HG03060 (cell line): Measurements from ENCODE around the gene GPATCH4.
"Not testable (repeated sequence)": the region's sequence is repeated elsewhere in the genome, so short reads cannot be mapped to it uniquely, and the experiment has no call there.

Experiments
- ATAC-seq: cut with Tn5 transposase; IDR thresholded peaks from one replicate; pipeline ENCODE4 v1.9.1; 2021; ENCODE audit warnings: low read depth, moderate number of reproducible peaks; ENCODE audit not compliant: unreplicated experiment

The GPATCH4 gene

GRCh38 chr1:156581661-156582387 lies 19.5 kb downstream of the GPATCH4 start:
- no peak for ATAC-seq

DNA sequence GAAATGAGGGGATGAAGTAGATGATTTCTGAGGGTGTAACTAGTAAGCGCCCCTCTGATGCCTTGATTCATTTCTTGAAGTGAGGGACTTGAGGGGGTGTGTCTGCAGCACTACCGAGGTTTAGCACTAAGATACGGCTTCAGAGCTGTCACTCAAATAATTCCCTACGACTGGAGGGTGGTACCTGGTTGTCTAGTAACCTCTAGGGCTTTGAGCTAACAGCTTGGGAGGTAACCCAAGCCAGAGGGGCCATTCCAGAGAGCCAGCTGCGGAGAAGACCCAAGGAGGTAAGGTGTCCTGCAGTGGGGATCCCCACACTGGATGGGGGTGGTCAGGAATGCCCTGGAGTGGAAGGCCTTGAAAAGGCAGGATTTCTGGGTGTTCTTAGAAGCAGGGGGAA lies 21.8 kb downstream of the GPATCH4 start, which contains the start of gene TTC24:
TTC24 (plus strand) TSS at position 252 of the 400 bp plus-strand sequence. CDS start 1,642 bp downstream, outside the sequence.
- ATAC-seq = no peak

DNA sequence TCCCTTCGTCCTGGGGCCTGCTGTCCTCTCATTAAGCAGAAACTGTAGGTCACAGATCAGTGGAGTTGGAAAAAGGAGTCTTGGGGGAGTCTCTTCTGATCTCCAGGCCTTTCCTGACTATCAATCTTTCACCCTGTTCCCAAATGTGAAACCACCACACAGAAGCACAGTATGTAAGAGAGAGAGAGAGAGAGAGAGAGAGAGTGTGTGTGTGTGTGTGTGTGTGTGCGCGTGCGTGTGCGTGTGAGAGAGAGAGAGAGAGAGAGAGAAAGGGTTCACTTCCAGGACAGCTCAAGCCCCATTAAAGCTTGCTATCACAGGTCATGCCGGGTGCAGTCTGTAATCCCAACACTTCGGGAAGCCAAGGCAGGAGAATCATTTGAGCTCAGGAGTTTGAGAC lies 23.2 kb downstream of the GPATCH4 start:
- no peak for ATAC-seq

- no peak for ATAC-seq
These were observed 23.7 kb downstream of the GPATCH4 start for GRCh38 chr1:156577550-156577949.

DNA sequence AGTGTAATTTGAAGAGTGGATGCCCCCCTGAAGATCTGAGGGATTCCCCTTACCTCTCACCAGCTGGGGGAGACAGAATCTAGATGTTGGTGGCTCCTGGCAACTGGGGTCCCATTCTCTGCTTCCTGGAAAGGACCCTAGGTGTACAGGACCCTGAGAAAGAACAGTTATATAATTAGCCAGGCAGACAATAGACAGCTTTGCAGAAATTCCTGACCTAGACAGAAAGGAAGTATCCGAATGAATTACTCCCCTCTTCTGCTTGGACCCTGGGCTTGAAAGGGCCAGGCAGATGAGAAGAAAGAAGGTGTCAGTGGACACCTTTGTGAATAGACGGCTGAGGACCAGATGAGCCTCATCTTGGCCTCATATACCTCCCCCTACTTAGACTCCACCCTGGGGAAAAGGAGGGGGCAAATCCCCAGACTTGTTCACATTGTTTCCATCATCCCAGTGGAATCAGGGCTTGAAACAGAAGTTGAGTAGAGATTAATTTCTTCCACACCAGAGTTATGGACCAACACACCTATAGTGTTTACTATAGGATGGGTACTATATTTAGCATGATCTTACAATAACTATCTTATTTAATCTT lies 27.1 kb downstream of the GPATCH4 start:
- no peak for ATAC-seq

DNA sequence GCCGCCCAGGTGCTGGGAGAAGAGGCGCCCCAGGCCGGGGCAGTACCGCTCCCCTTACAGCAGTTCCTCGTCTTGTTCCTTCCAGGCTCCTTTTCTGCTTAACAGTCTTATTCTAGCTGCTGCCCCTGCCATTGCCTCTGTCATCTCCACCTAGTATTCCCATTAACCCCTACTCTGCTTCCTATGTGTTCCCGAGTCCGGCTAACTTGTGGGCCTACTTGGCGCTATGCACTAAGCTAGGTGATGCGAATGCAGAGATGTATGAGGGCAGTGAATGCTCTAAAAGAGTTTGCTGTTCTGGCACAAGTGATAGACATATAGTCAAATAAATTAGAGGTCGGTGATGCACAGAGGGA lies 28.6 kb downstream of the GPATCH4 start:
- no peak for ATAC-seq

DNA sequence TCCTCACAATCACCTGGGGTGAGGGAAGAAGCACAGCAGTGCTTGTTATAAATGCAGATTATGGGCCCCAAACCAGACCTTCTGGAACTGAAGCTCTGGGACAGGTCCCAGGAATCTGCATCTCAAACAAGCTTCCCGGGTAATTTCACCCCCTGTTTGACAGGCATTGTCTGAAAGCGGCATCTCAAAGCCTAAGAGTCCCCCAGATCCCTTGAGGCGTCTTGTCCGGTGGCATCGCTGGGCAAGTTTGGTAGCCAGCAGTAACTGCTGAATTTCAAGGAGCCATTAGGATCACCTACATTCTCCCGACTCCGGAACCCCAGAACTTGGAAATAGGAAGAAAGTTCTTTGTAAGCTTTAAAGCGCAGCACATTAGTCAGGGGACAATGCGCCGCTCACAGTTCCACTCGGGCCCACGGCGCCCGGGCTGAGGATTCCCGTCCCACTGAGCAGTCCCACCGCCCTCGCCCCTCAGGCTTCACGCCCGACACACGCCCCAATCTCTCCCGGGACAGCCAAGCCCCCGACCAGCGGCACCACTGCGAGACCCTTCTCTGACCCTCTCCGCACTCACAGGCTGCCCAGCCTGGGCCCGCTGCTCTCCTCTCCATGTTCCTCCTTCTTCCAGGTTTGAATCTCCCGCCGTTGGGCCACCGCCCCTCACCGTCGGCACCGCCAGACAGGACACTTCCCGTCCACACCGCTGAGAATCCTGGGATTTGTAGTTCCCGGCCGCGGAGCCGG lies 29.2 kb downstream of the GPATCH4 start, which contains the start of gene IQGAP3:
IQGAP3 (minus strand) TSS at position 647 of the 744 bp plus-strand sequence; CDS start at position 611, 36 bp downstream.
- no peak for ATAC-seq

- ATAC-seq = no peak
These were observed 29.9 kb downstream of the GPATCH4 start for GRCh38 chr1:156571261-156571852.

DNA sequence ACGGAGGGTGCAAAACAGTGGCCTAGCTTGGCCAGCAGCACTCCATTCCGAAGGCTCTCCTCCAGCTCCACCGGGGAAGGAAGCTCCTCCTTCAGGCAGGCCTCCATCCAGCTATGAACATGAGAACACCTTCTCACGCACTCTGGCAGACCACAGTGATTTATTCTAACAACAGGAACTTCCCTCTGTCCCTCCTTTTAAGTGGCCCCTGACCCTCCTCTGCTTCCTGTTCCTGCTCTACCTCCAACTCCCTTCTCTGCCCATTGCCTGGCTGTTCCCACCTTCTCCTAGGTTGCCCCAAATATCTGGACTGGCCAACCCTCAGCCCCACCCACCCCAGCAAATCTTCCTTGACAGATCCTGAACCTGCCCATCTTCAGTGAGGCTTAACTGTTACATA lies 34.8 kb downstream of the GPATCH4 start:
- ATAC-seq = no peak

GRCh38 chr1:156565519-156565918 lies 35.8 kb downstream of the GPATCH4 start:
- no peak for ATAC-seq

GRCh38 chr1:156560585-156561163 lies 40.6 kb downstream of the GPATCH4 start:
- ATAC-seq = no peak

GRCh38 chr1:156559797-156560385 lies 41.4 kb downstream of the GPATCH4 start:
- ATAC-seq = no peak

- ATAC-seq = no peak
These were observed 42.0 kb downstream of the GPATCH4 start for GRCh38 chr1:156559086-156559796.

DNA sequence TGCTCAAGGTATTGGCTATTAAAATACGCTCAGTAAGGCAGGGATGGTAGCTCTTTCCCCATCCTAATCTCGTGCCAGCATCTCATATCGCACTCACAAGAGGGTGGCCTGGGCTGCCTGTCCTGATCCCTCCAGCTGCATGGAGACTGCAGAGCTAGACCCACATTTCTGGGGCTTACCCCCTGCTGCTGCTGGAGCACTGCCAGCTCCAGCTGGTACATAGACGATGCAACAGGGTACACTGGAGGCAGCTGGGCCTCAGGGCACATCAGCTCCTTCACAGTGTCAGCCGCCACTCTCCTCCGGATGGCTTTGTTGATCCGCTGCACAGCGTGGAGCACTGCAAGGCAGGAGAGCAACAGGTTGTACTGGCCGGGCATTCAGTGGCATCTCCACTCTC lies 44.9 kb downstream of the GPATCH4 start:
- ATAC-seq = no peak

DNA sequence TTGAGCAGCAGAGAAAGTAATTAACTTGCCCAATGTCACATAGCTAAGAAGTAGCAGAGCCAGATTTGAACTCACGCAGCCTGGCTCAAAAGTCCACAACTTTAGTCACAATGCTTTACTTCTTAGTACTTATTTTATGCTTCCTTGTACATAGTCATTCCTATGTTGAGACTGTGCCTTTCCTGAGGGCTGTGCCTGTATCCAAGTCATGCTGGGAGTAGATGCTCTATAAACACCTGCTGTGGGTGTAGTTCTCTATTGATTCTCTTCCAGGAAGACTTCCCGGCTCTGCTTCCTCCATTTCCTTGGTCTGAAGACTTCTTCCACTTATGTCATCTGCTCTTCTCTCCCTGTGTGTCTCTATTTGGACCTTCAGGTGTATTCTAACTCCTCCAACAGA lies 45.6 kb downstream of the GPATCH4 start:
- ATAC-seq = no peak

GRCh38 chr1:156554971-156555370 lies 46.3 kb downstream of the GPATCH4 start:
- ATAC-seq = no peak

GRCh38 chr1:156553860-156554485 lies 47.3 kb downstream of the GPATCH4 start:
- ATAC-seq = no peak

DNA sequence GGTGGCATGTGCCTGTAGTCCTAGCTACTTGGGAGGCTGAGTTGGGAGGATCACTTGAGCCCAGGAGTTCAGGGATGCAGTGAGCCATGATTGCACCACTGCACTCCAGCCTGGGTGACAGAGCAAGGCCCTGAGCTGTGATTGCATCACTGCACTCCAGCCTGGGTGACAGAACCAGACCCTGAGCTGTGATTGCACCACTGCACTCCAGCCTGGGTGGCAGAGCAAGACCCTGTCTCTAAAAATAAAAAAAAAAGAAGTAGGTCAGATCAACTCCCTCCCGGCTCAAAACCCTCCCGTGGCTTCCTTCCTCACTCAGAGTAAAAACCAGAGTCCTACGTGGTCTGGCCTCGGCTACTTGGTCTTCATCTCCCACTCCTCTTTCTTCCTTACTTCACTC lies 48.3 kb downstream of the GPATCH4 start:
- not testable (repeated sequence) for ATAC-seq

GRCh38 chr1:156552518-156552917 lies 48.8 kb downstream of the GPATCH4 start:
- ATAC-seq = no peak
